GM21390 (cell line): Measurements from ENCODE around the gene PTPRC.

Source experiments
- ATAC-seq: cut with Tn5 transposase; IDR thresholded peaks from one replicate; pipeline ENCODE4 v1.9.1; 2021; ENCODE audit not compliant: unreplicated experiment

Gene PTPRC

DNA sequence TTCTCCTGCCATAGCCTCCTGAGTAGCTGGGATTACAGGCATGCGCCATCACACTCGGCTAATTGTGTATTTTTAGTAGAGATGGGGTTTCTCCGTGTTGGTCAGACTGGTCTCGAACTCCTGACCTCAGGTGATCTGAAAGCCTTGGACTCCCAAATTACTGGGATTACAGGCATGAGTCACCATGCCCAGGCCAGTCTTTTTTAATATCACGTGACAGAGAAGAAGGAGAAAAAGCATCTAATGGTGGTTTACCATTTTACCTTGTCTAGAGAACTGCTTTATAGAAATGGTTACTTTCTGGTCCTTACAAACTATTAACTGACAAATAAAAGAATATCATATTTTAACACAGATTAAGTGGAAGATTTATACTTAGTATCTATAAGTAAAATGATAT lies 168.0 kb downstream of the PTPRC start:
- ATAC-seq = no peak
